OCI-LY7 (cell line): ENCODE results near the gene C17orf78. TPM values are rescaled to one million over a fixed set of nuclear protein-coding genes. Genes with fewer than 3 reads are reported as not detected.
"Not testable (repeated sequence)": the region's sequence is repeated elsewhere in the genome, so short reads cannot be mapped to it uniquely, and the experiment has no call there.

ENCODE experiments used
- BruUV-seq: library from RNA; stranded (reverse); fragments of 400-500 nt; replicated peaks from 2 replicates; lab custom pipeline; 2021; lab: Mats Ljungman, UMichigan
- CTCF ChIA-PET: fragments of 300-600 bp; sonication (Branson Sonifier 250); formaldehyde crosslinking; loops from one replicate; lab custom pipeline; 2022; ENCODE audit warnings: antibody characterized with exemption; ENCODE audit not compliant: unreplicated experiment; lab: Charles Lee
- POLR2A ChIA-PET: fragments of 300-600 bp; sonication (Branson Sonifier 250); formaldehyde crosslinking; loops from one replicate; lab custom pipeline; 2022; ENCODE audit warnings: antibody characterized with exemption; lab: Charles Lee
- DNase-seq: peaks from one replicate; pipeline ENCODE4 v3.0.0-alpha.2; 2015; ENCODE audit warnings: low spot score
- H2AFZ ChIP-seq: fragments of 200-600 bp; sonication (generic), shearing (Covaris generic); 2 replicates; pipeline ENCODE4 v1.6.1; 2014; ENCODE audit warnings: mild to moderate bottlenecking, antibody characterized with exemption, low read length, moderate library complexity
- H3K27ac ChIP-seq: fragments of 200-600 bp; sonication (generic); 2 replicates; pipeline ENCODE4 v1.5.1; 2014; ENCODE audit warnings: mixed run types, low read depth, mild to moderate bottlenecking, moderate library complexity, low read length, inconsistent platforms; ENCODE audit not compliant: poor library complexity, severe bottlenecking
- H3K36me3 ChIP-seq: fragments of 200-600 bp; sonication (generic); 2 replicates; pipeline ENCODE4 v1.6.1; 2014; ENCODE audit warnings: mild to moderate bottlenecking, antibody characterized with exemption, low read length, moderate library complexity, mixed read lengths; ENCODE audit not compliant: insufficient read depth
- H3K4me1 ChIP-seq: fragments of 200-600 bp; sonication (generic); 2 replicates; pipeline ENCODE4 v1.5.1; 2014; ENCODE audit warnings: mild to moderate bottlenecking, low read length; ENCODE audit not compliant: insufficient read depth, poor library complexity, severe bottlenecking
- H3K4me2 ChIP-seq: fragments of 200-600 bp; sonication (generic); 2 replicates; pipeline ENCODE4 v1.6.1; 2014; ENCODE audit warnings: mild to moderate bottlenecking, low read length
- H3K4me3 ChIP-seq: fragments of 200-600 bp; sonication (generic); 2 replicates; pipeline ENCODE4 v1.5.1; 2014; ENCODE audit warnings: mild to moderate bottlenecking, low read depth, low read length; ENCODE audit not compliant: poor library complexity, severe bottlenecking
- H3K79me2 ChIP-seq: fragments of 200-600 bp; sonication (generic); 2 replicates; pipeline ENCODE4 v1.6.1; 2016; ENCODE audit warnings: low read depth, mild to moderate bottlenecking, low read length, moderate library complexity, mixed read lengths; ENCODE audit not compliant: insufficient read depth
- H3K9me2 ChIP-seq: fragments of 200-600 bp; sonication (generic); 2 replicates; pipeline ENCODE4 v1.6.1; 2016; ENCODE audit warnings: mild to moderate bottlenecking, low read length, mixed read lengths; ENCODE audit not compliant: insufficient read depth
- H3K9me3 ChIP-seq: fragments of 200-600 bp; sonication (generic); 2 replicates; pipeline ENCODE4 v1.6.1; 2014; ENCODE audit warnings: mild to moderate bottlenecking, mixed run types, low read length, mixed read lengths
- H4K20me1 ChIP-seq: fragments of 200-600 bp; sonication (generic); 2 replicates; pipeline ENCODE4 v1.6.1; 2014; ENCODE audit warnings: mild to moderate bottlenecking, antibody characterized with exemption, low read length, moderate library complexity, mixed read lengths; ENCODE audit not compliant: insufficient read depth
- EZH2phosphoT487 ChIP-seq: fragments of 200-600 bp; sonication (generic); IDR thresholded peaks from 2 replicates; pipeline ENCODE4 v1.6.1; 2018; ENCODE audit warnings: low read depth, borderline replicate concordance, mild to moderate bottlenecking, mixed run types, antibody characterized with exemption, low read length, moderate library complexity, mixed read lengths
- intact Hi-C: fragments of 100-400 bp; cut with micrococcal nuclease; formaldehyde crosslinking; loops from one replicate; pipeline ENCODE4 v1.10.0; 2022; ENCODE audit not compliant: unreplicated experiment
- total RNA-seq, 2 experiments: library from RNA; depleted of rRNA in 1 of 2; stranded (reverse); fragments of >200 nt in 1 of 2; shearing (Covaris generic) in 1 of 2; gene quantifications; 2 replicates each; pipeline ENCODE4 v1.2.3, GENCODE V29; 2014 to 2022
- TF ChIP-seq, protein P1 (sequence below): fragments of 200-600 bp; sonication (generic); conservative IDR thresholded peaks from 2 replicates; pipeline ENCODE4 v1.5.1; 2014; ENCODE audit warnings: mild to moderate bottlenecking, antibody characterized with exemption, low read length, moderate library complexity, mixed read lengths

C17orf78 gene
- total RNA-seq, 2 experiments from 2014 or later: not detected

DNA sequence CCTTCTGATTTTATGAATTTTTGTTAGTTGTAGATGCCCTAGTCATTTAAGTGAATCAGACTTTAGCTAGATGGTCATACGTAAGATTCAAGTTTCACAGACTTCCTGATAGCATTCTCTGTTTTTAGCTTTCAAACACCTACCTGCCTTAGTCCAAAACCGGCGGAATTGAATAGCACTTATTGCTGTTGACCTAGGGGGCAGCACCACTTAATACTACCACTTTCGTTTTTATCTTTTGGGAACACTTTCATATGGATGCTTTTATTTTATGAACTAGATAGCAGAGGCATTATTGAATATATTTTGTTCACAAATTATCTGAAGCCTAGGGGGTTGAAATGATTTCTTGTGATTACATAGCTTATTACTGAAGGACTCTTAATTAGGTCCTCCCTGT is 62.4 kb downstream of the C17orf78 start:
- Histone ChIP-seq H3K79me2 (no peaks in the 10 kb centered on the region), H3K36me3 (peaks cover 78% of the 10 kb centered on the region), H4K20me1 (no peaks in the 10 kb centered on the region), H3K9me2 (no peaks in the 10 kb centered on the region), H3K4me1 (peaks cover 6% of the 10 kb centered on the region), H3K27ac (no peak overlapping the region), H3K4me2 (no peak overlapping the region), H2AFZ (no peak overlapping the region), H3K9me3 (no peaks in the 10 kb centered on the region), H3K4me3 (no peak overlapping the region)
- TF ChIP-seq, protein P1, sequence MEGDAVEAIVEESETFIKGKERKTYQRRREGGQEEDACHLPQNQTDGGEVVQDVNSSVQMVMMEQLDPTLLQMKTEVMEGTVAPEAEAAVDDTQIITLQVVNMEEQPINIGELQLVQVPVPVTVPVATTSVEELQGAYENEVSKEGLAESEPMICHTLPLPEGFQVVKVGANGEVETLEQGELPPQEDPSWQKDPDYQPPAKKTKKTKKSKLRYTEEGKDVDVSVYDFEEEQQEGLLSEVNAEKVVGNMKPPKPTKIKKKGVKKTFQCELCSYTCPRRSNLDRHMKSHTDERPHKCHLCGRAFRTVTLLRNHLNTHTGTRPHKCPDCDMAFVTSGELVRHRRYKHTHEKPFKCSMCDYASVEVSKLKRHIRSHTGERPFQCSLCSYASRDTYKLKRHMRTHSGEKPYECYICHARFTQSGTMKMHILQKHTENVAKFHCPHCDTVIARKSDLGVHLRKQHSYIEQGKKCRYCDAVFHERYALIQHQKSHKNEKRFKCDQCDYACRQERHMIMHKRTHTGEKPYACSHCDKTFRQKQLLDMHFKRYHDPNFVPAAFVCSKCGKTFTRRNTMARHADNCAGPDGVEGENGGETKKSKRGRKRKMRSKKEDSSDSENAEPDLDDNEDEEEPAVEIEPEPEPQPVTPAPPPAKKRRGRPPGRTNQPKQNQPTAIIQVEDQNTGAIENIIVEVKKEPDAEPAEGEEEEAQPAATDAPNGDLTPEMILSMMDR: peak; percentile 79
- no peak for TF ChIP-seq EZH2phosphoT487
- CTCF ChIA-PET: interaction anchor here (1.2 kb wide), 1 partner anchor 12 kb away, joined by 3 read pairs; no protein-coding TSS in a partner anchor
- DNase-seq: peak; percentile 15
- intact Hi-C loops: no loop called here
- BruUV-seq: no TSS peak
- POLR2A ChIA-PET: interaction anchor here (0.6 to 0.7 kb wide), 2 partner anchors 131 to 422 kb away, joined by 3 read pairs; no protein-coding TSS in a partner anchor

DNA sequence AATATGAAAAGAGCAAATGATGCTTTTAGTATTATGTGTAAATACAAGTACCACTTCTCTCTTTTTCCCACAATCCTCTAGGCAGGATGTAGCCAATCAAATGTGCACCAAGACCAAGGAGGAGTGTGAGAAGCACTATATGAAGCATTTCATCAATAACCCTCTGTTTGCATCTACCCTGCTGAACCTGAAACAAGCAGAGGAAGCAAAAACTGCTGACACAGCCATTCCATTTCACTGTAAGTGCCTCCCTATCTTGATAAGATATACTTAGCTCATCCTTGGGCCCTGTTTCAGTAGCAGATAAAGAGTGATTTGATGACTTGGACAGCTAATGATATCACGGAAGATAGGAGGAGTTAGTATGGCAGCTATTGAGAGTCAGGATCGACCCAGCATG is 64.6 kb downstream of the C17orf78 start:
- no TSS peak for BruUV-seq
- Histone ChIP-seq H3K36me3 (peaks cover 86% of the 10 kb centered on the region), H3K9me2 (no peaks in the 10 kb centered on the region), H3K4me3 (no peak overlapping the region), H2AFZ (no peak overlapping the region), H3K27ac (no peak overlapping the region), H3K79me2 (no peaks in the 10 kb centered on the region), H3K4me2 (no peak overlapping the region), H3K9me3 (no peaks in the 10 kb centered on the region), H4K20me1 (no peaks in the 10 kb centered on the region), H3K4me1 (peaks cover 6% of the 10 kb centered on the region)
- ChIA-PET POLR2A (no interaction called here), CTCF (no interaction called here)
- TF ChIP-seq, protein P1: no peak
- TF ChIP-seq EZH2phosphoT487: no peak
- intact Hi-C loops: no loop called here
- no peak for DNase-seq

DNA sequence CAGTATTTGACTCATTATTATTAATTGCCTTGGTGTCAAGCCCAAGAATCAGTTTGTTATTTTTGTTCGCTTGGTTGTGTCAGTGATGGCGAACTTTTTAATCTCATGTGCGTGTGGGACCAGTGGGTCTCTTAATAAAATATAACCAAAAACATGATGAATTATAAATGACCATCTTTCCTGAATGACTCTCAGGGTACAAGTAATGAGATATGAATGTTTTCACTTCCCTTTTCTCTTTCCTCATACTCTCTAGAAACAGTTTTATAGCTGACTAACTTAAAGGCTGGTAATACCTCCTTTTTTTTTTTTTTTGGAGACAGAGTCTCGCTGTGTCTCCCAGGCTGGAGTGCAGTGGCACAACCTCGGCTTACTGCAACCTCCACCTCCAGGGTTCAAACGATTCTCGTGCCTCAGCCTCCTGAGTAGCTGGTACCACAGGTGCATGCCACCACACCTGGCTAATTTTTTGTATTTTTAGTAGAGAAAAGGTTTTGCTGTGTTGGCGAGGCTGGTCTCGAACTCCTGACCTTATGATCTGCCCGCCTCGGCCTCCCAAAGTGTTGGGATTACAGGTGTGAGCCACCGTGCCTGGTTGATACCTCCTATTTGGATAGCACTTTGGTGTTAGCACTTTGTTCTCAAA is 65.7 kb downstream of the C17orf78 start:
- POLR2A ChIA-PET: interaction anchor here (0.6 to 1.3 kb wide), 3 partner anchors 10 to 81 kb away, joined by 5 to 10 read pairs (median 5); no protein-coding TSS in a partner anchor
- H3K4me1 ChIP-seq, H3K4me3 ChIP-seq, intact Hi-C loops, CTCF ChIA-PET, H3K9me2 ChIP-seq, H3K4me2 ChIP-seq, BruUV-seq, H3K9me3 ChIP-seq, H3K27ac ChIP-seq, H4K20me1 ChIP-seq, H2AFZ ChIP-seq, H3K79me2 ChIP-seq: not testable (repeated sequence)
- peaks cover 89% of the 10 kb centered on the region for H3K36me3 ChIP-seq
- DNase-seq: peak; percentile 22

Other genes starting within 250 kb of the C17orf78 start
- gene ACACA, start 30.9 kb downstream of the C17orf78 start, total RNA-seq (2014; rRNA removed; shearing (Covaris generic)): 32.1 and 45.4 TPM in 2 replicates
- 80.5 and 98.3 TPM in 2 replicates for gene ACACA, start 30.9 kb downstream of the C17orf78 start, total RNA-seq (2022)
- 35.8 and 53.5 TPM in 2 replicates for gene TADA2A, start 30.9 kb downstream of the C17orf78 start, total RNA-seq (2014; rRNA removed; shearing (Covaris generic))
- gene TADA2A, start 30.9 kb downstream of the C17orf78 start, total RNA-seq (2022): 44.5 and 46.3 TPM in 2 replicates
- gene DUSP14, start 113.9 kb downstream of the C17orf78 start, total RNA-seq (2014; rRNA removed; shearing (Covaris generic)): 21.2 and 21.5 TPM in 2 replicates
- gene DUSP14, start 113.9 kb downstream of the C17orf78 start, total RNA-seq (2022): 11.0 and 12.2 TPM in 2 replicates
- gene SYNRG, start 233.4 kb downstream of the C17orf78 start, total RNA-seq (2014; rRNA removed; shearing (Covaris generic)): 39.6 and 46.5 TPM in 2 replicates
- gene SYNRG, start 233.4 kb downstream of the C17orf78 start, total RNA-seq (2022): 132 and 146 TPM in 2 replicates